IMR-90 (cell line): Measurements from ENCODE around the gene TBC1D16. TPM values are rescaled to one million over a fixed set of nuclear protein-coding genes. Genes with fewer than 3 reads are reported as not detected.

ENCODE experiments used
- ATAC-seq: fragments of 200-7000 bp; cut with Tn5 transposase; 2 replicates; pipeline ENCODE4 v1.9.1; 2020; ENCODE audit warnings: low read depth, mild to moderate bottlenecking, moderate library complexity
- BruUV-seq: library from RNA; stranded (reverse); fragments of 400-500 nt; replicated peaks from 2 replicates; lab custom pipeline; 2021; lab: Mats Ljungman, UMichigan
- CTCF ChIA-PET: fragments of 300-600 bp; formaldehyde crosslinking; extraction: SDS; loops from one replicate; lab custom pipeline; 2021; ENCODE audit warnings: antibody characterized with exemption; lab: Yijun Ruan, JAX
- POLR2A ChIA-PET: fragments of 300-600 bp; sonication (Branson Sonifier 250); formaldehyde crosslinking; loops from one replicate; lab custom pipeline; 2022; ENCODE audit warnings: antibody characterized with exemption; ENCODE audit not compliant: unreplicated experiment; lab: Charles Lee
- DNase-seq: peaks from one replicate; pipeline ENCODE4 v3.0.0; 2013
- H2AFZ ChIP-seq: replicated peaks from 2 replicates; pipeline ENCODE3; 2013; ENCODE audit warnings: low read length, mild to moderate bottlenecking; ENCODE audit not compliant: poor library complexity
- H2AK5ac ChIP-seq: 2 replicates; pipeline ENCODE4 v1.6.1; 2013; ENCODE audit warnings: low read depth, low read length, inconsistent platforms
- H2AK9ac ChIP-seq: replicated peaks from 2 replicates; pipeline ENCODE3; 2013; ENCODE audit warnings: mild to moderate bottlenecking, low read depth, low read length, moderate library complexity; ENCODE audit not compliant: poor library complexity
- H2BK120ac ChIP-seq: 2 replicates; pipeline ENCODE4 v1.6.1; 2013; ENCODE audit warnings: low read depth, low read length, inconsistent platforms
- H2BK15ac ChIP-seq: 3 replicates; pipeline ENCODE4 v1.6.1; 2013; ENCODE audit warnings: low read depth, low read length, inconsistent platforms
- H2BK20ac ChIP-seq: 2 replicates; pipeline ENCODE4 v1.6.1; 2013; ENCODE audit warnings: low read depth, mild to moderate bottlenecking, inconsistent platforms, low read length, moderate library complexity
- H2BK5ac ChIP-seq: 2 replicates; pipeline ENCODE4 v1.6.1; 2013; ENCODE audit warnings: mild to moderate bottlenecking, low read depth, low read length, inconsistent platforms; ENCODE audit not compliant: poor library complexity, severe bottlenecking
- H3K14ac ChIP-seq: replicated peaks from 2 replicates; pipeline ENCODE4 v1.6.1; 2013; ENCODE audit warnings: low read depth, low read length, inconsistent platforms
- H3K18ac ChIP-seq: 2 replicates; pipeline ENCODE4 v1.6.1; 2013; ENCODE audit warnings: low read depth, low read length, control low read depth
- H3K23ac ChIP-seq: 2 replicates; pipeline ENCODE4 v1.6.1; 2013; ENCODE audit warnings: low read depth, low read length, inconsistent platforms
- H3K27ac ChIP-seq: 2 replicates; pipeline ENCODE4 v1.5.1; 2013; ENCODE audit warnings: mild to moderate bottlenecking, control low read depth, low read length; ENCODE audit not compliant: insufficient read depth
- H3K27me3 ChIP-seq: 2 replicates; pipeline ENCODE4 v1.6.1; 2013; ENCODE audit warnings: low read length; ENCODE audit not compliant: control insufficient read depth, insufficient read depth
- H3K36me3 ChIP-seq: 2 replicates; pipeline ENCODE4 v1.6.1; 2013; ENCODE audit warnings: low read length, mixed read lengths; ENCODE audit not compliant: control insufficient read depth, insufficient read depth
- H3K4ac ChIP-seq: 2 replicates; pipeline ENCODE4 v1.6.1; 2013; ENCODE audit warnings: low read depth, low read length, inconsistent platforms
- H3K4me1 ChIP-seq: 2 replicates; pipeline ENCODE4 v1.6.1; 2013; ENCODE audit warnings: low read length, mixed read lengths; ENCODE audit not compliant: control insufficient read depth, insufficient read depth
- H3K4me2 ChIP-seq: 2 replicates; pipeline ENCODE4 v1.6.1; 2013; ENCODE audit warnings: low read depth, mild to moderate bottlenecking, control low read depth, low read length, moderate library complexity
- H3K4me3 ChIP-seq: 2 replicates; pipeline ENCODE4 v1.5.1; 2013; ENCODE audit warnings: low read depth, mild to moderate bottlenecking, control low read depth, low read length, moderate library complexity; ENCODE audit not compliant: insufficient read depth
- H3K56ac ChIP-seq: 2 replicates; pipeline ENCODE4 v1.6.1; 2013; ENCODE audit warnings: low read length, inconsistent platforms; ENCODE audit not compliant: insufficient read depth; ENCODE audit errors: extremely low read depth
- H3K79me1 ChIP-seq, 2 experiments: 2 replicates each; pipeline ENCODE4 v1.6.1; 2013; ENCODE audit warnings: low read length in 2 of 2, inconsistent platforms in 1 of 2, low read depth in 1 of 2
- H3K9ac ChIP-seq: 2 replicates; pipeline ENCODE4 v1.6.1; 2013; ENCODE audit warnings: low read depth, low read length, control low read depth
- H3K9me1 ChIP-seq: 2 replicates; pipeline ENCODE4 v1.6.1; 2013; ENCODE audit warnings: low read length, inconsistent platforms; ENCODE audit not compliant: insufficient read depth
- H3K9me3 ChIP-seq: 2 replicates; pipeline ENCODE4 v1.6.1; 2013; ENCODE audit warnings: low read length; ENCODE audit not compliant: control insufficient read depth, insufficient read depth
- H4K20me1 ChIP-seq: 2 replicates; pipeline ENCODE4 v1.6.1; 2013; ENCODE audit warnings: low read length, inconsistent platforms; ENCODE audit not compliant: insufficient read depth
- H4K5ac ChIP-seq: 2 replicates; pipeline ENCODE4 v1.6.1; 2013; ENCODE audit warnings: mild to moderate bottlenecking, low read depth, low read length, control low read depth
- H4K8ac ChIP-seq, 2 experiments: 2 replicates each; pipeline ENCODE4 v1.6.1; 2013; ENCODE audit warnings: low read depth in 2 of 2, low read length in 2 of 2, control low read depth in 1 of 2, inconsistent platforms in 1 of 2
- H4K91ac ChIP-seq: 2 replicates; pipeline ENCODE4 v1.6.1; 2013; ENCODE audit warnings: low read depth, low read length, inconsistent platforms; ENCODE audit not compliant: insufficient read depth
- CHD1 ChIP-seq: IDR thresholded peaks from 2 replicates; pipeline ENCODE4 v1.6.1; 2012; ENCODE audit warnings: low read depth, low read length, improper control_type of control experiment
- CTCF ChIP-seq: conservative IDR thresholded peaks from 2 replicates; pipeline ENCODE4 v1.5.1; 2012; ENCODE audit warnings: mild to moderate bottlenecking, low read depth, low read length, improper control_type of control experiment
- NFE2L2 ChIP-seq: fragments of 150-350 bp; IDR thresholded peaks from 2 replicates; pipeline ENCODE4 v1.6.1; 2016; ENCODE audit warnings: low read depth, mild to moderate bottlenecking, low read length
- SMC3 ChIP-seq: fragments of 150-350 bp; IDR thresholded peaks from 2 replicates; pipeline ENCODE4 v1.6.1; 2016; ENCODE audit warnings: low read depth, mild to moderate bottlenecking, antibody characterized with exemption, low read length, moderate library complexity
- WGBS, 2 experiments: methylation state at CpG; one replicate each; pipeline versions ENCODE4 v1.1.5 to v1.1.7; 2013; ENCODE audit warnings: missing lambda C conversion rate in 2 of 2; ENCODE audit not compliant: insufficient read length in 1 of 2; ENCODE audit errors: extremely low coverage in 2 of 2; 5-methylcytosine and 5-hydroxymethylcytosine counted together
- dilution Hi-C: fragments of 300-500 bp; cut with HindIII; formaldehyde crosslinking; loops from one replicate; pipeline ENCODE4 v1.14.3; 2018; ENCODE audit warnings: low sequenced_read_pairs; ENCODE audit not compliant: unreplicated experiment
- in situ Hi-C: fragments of 300-500 bp; cut with MboI; formaldehyde crosslinking; loops from 3 replicates; pipeline ENCODE4 v1.14.3; 2019; ENCODE audit warnings: low sequenced_read_pairs, inconsistent platforms, mixed read lengths
- intact Hi-C: fragments of 100-400 bp; cut with micrococcal nuclease; formaldehyde crosslinking; loops from 2 replicates; pipeline ENCODE4 v1.10.0; 2022
- polyA plus RNA-seq, 3 experiments: library from polyadenylated mRNA; depleted of rRNA; stranded (reverse); fragments of >200 nt; gene quantifications; 2 replicates each; pipeline ENCODE4 v1.2.3, GENCODE V29; 2012; ENCODE audit warnings: low replicate concordance in 1 of 3
- total RNA-seq: library from RNA; depleted of rRNA; stranded (reverse); fragments of >200 nt; gene quantifications from 2 replicates; pipeline ENCODE4 v1.2.3, GENCODE V29; 2012
- TF ChIP-seq, protein P1 (sequence below): fragments of 150-350 bp; IDR thresholded peaks from 2 replicates; pipeline ENCODE4 v1.6.1; 2017; ENCODE audit warnings: mild to moderate bottlenecking, antibody characterized with exemption, low read length, low read depth

TBC1D16 gene
- total and polyA plus RNA-seq, 2 of the 4 experiments (the other 2 are of a cell fraction), result 10.1 to 16.7 TPM

DNA sequence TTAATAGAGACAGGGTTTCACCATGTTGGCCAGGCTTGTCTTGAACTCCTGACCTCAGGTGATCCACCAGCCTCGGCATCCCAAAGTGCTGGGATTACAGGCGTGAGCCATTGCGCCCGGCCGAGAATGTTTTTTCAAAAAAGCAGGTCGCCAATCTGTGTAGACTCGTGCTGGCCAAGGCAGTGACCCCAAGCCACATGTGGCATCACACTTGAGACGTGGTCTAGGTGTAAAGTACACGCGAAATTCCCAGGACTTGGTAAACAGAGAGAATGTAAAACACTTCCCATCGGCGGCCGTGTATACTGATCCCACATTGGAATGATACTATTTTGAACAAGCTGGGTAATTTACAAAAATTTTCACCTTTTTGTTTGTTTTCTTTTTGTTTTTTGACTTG is 41.1 kb downstream of the TBC1D16 start:
- no peaks in the 10 kb centered on the region for H3K27me3 ChIP-seq
- intact Hi-C loops (loop anchor here (5.0 kb wide), 1 partner anchor 602 kb away; no protein-coding TSS in a partner anchor), dilution Hi-C loops (no loop called here), in situ Hi-C loops (no loop called here)
- 0 out of 2 replicates have a peak, but pooled peaks cover 2% of the 10 kb centered on the region for H3K36me3 ChIP-seq
- ATAC-seq (no peak), DNase-seq (no peak)
- ChIA-PET POLR2A (no interaction called here), CTCF (interaction anchor here (0.8 to 2.5 kb wide), 4 partner anchors 8 to 155 kb away, joined by 3 to 12 read pairs (median 4); partner anchors contain the start of gene CBX4)
- H3K9me1 ChIP-seq, result peaks cover 15% of the 10 kb centered on the region
- H2AFZ ChIP-seq, result no peak overlapping the region
- peak overlapping the region; percentile 39; the same call in 1 of the 2 replicates for H4K5ac ChIP-seq
- no peak overlapping the region for H2BK120ac ChIP-seq
- H2BK20ac ChIP-seq, result no peak overlapping the region
- no peak overlapping the region; the same call in 1 of the 2 replicates for H3K18ac ChIP-seq
- H4K91ac ChIP-seq, result no peak overlapping the region
- H3K23ac ChIP-seq, result no peak overlapping the region
- H3K14ac ChIP-seq, result no peak overlapping the region
- H3K9me3 ChIP-seq, result no peaks in the 10 kb centered on the region
- H2BK15ac ChIP-seq, result 0 out of 3 replicates have a peak overlapping the region, but pooled peaks have one; percentile 83
- H3K56ac ChIP-seq, result no peak overlapping the region
- H3K4me3 ChIP-seq, result no peak overlapping the region
- no CpG with 5 or more reads among the region's 13 CpGs for WGBS, 2 experiments
- H3K79me1 ChIP-seq, result peaks cover 3 to 21% of the 10 kb centered on the region in 2 experiments; a peak in 3 of 4 replicates
- TF ChIP-seq, protein P1, sequence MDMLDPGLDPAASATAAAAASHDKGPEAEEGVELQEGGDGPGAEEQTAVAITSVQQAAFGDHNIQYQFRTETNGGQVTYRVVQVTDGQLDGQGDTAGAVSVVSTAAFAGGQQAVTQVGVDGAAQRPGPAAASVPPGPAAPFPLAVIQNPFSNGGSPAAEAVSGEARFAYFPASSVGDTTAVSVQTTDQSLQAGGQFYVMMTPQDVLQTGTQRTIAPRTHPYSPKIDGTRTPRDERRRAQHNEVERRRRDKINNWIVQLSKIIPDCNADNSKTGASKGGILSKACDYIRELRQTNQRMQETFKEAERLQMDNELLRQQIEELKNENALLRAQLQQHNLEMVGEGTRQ, result no peak
- TF ChIP-seq CTCF (no peak), NFE2L2 (no peak), SMC3 (no peak), CHD1 (no peak)
- H4K20me1 ChIP-seq, result peaks cover 6% of the 10 kb centered on the region; the same call in 1 of the 2 replicates
- peak overlapping the region; percentile 75; the same call in 1 of the 2 replicates for H2AK5ac ChIP-seq
- no peak overlapping the region for H3K9ac ChIP-seq
- H3K4me2 ChIP-seq, result no peak overlapping the region
- peaks cover 26% of the 10 kb centered on the region for H3K4me1 ChIP-seq
- H2AK9ac ChIP-seq, result peak overlapping the region; percentile 62
- no peak overlapping the region for H3K27ac ChIP-seq
- no peak overlapping the region for H2BK5ac ChIP-seq
- H3K4ac ChIP-seq, result peak overlapping the region; percentile 64; the same call in 1 of the 2 replicates
- BruUV-seq, result no TSS peak
- no peak overlapping the region for H4K8ac ChIP-seq
